Left ventricle myocardium inferior (tissue), 1 donor: Measurements from ENCODE around the gene RBM19. TPM values are rescaled to one million over a fixed set of nuclear protein-coding genes. Genes with fewer than 3 reads are reported as not detected.

ENCODE experiments used
- DNase-seq: peaks from one replicate; pipeline ENCODE4 v3.0.0-alpha.2; 2020
- H3K27ac ChIP-seq: fragments of 200-600 bp; replicated peaks from 2 replicates; pipeline ENCODE4 v1.8.0; 2021
- H3K27me3 ChIP-seq: fragments of 200-600 bp; 2 replicates; pipeline ENCODE4 v1.8.0; 2021; ENCODE audit warnings: low read depth
- H3K36me3 ChIP-seq: fragments of 200-600 bp; 2 replicates; pipeline ENCODE4 v1.8.0; 2021
- H3K4me1 ChIP-seq: fragments of 200-600 bp; 2 replicates; pipeline ENCODE4 v1.8.0; 2021
- H3K4me3 ChIP-seq: fragments of 200-600 bp; 2 replicates; pipeline ENCODE4 v1.8.0; 2021; ENCODE audit warnings: mild to moderate bottlenecking, moderate library complexity
- H3K9me3 ChIP-seq: fragments of 200-600 bp; replicated peaks from 2 replicates; pipeline ENCODE4 v1.8.0; 2021
- intact Hi-C: fragments of 100-400 bp; cut with micrococcal nuclease; formaldehyde crosslinking; loops from one replicate; pipeline ENCODE4 v1.11.0; 2022
- total RNA-seq: library from RNA; stranded (reverse); fragmentation: NEBNext Ultra II Directional; extraction: Animal tissue kit (Norgen Biotek cat#: 25700); gene quantifications from one replicate; pipeline ENCODE4 v1.2.1, GENCODE V29; 2021
- TF ChIP-seq, protein P1 (sequence below): fragments of 200-600 bp; IDR thresholded peaks from 2 replicates; pipeline ENCODE4 v1.8.0; 2021; ENCODE audit warnings: antibody characterized with exemption, mild to moderate bottlenecking, borderline replicate concordance
- donor health status: DM: no; HTN: yes; CAD: no; lungs with severe emphysema.

The RBM19 gene
- total RNA-seq, 1 donor from 2014 or later = 18.9 TPM

- Histone ChIP-seq H3K4me1 (no peaks in the 10 kb centered on the region), H3K27me3 (peaks cover 98% of the 10 kb centered on the region), H3K36me3 (no peaks in the 10 kb centered on the region), H3K9me3 (no peaks in the 10 kb centered on the region), H3K4me3 (no peak overlapping the region), H3K27ac (no peak overlapping the region)
- DNase-seq = no peak
- intact Hi-C loops = no loop called here
- TF ChIP-seq, protein P1, sequence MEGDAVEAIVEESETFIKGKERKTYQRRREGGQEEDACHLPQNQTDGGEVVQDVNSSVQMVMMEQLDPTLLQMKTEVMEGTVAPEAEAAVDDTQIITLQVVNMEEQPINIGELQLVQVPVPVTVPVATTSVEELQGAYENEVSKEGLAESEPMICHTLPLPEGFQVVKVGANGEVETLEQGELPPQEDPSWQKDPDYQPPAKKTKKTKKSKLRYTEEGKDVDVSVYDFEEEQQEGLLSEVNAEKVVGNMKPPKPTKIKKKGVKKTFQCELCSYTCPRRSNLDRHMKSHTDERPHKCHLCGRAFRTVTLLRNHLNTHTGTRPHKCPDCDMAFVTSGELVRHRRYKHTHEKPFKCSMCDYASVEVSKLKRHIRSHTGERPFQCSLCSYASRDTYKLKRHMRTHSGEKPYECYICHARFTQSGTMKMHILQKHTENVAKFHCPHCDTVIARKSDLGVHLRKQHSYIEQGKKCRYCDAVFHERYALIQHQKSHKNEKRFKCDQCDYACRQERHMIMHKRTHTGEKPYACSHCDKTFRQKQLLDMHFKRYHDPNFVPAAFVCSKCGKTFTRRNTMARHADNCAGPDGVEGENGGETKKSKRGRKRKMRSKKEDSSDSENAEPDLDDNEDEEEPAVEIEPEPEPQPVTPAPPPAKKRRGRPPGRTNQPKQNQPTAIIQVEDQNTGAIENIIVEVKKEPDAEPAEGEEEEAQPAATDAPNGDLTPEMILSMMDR = no peak
Measured at GRCh38 chr12:113779774-113780173, 186.4 kb downstream of the RBM19 start.

GRCh38 chr12:113778432-113779132 lies 187.5 kb downstream of the RBM19 start:
- H3K27me3 ChIP-seq = peaks cover 98% of the 10 kb centered on the region
- no peak overlapping the region for H3K27ac ChIP-seq
- H3K36me3 ChIP-seq = no peaks in the 10 kb centered on the region
- H3K9me3 ChIP-seq = no peaks in the 10 kb centered on the region
- intact Hi-C loops = no loop called here
- TF ChIP-seq, protein P1 = no peak
- H3K4me1 ChIP-seq = no peaks in the 10 kb centered on the region
- no peak overlapping the region for H3K4me3 ChIP-seq
- no peak for DNase-seq

DNA sequence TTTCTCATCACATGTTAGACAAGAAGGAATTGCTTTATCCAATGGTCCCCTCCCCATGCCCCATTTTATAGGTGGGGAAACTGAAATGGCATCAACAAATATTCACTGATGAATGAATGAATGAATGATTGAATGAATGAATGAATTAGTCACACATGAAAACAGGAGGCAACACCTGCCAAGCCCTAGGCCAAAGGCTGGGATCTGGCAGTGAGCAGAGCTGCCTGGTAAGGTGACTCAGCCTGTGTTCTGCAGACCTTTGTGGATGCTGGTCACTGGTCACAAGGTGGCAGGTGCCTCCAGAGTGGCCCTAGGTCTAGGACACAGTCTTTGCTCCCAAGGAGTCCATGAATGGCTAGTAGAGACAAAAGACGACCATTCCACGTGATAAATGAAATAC lies 188.4 kb downstream of the RBM19 start:
- H3K27ac ChIP-seq = no peak overlapping the region
- TF ChIP-seq, protein P1 = no peak
- no peaks in the 10 kb centered on the region for H3K9me3 ChIP-seq
- H3K27me3 ChIP-seq = peaks cover 91% of the 10 kb centered on the region
- H3K4me3 ChIP-seq = no peak overlapping the region
- DNase-seq = no peak
- no peaks in the 10 kb centered on the region for H3K36me3 ChIP-seq
- H3K4me1 ChIP-seq = no peaks in the 10 kb centered on the region
- intact Hi-C loops = no loop called here

DNA sequence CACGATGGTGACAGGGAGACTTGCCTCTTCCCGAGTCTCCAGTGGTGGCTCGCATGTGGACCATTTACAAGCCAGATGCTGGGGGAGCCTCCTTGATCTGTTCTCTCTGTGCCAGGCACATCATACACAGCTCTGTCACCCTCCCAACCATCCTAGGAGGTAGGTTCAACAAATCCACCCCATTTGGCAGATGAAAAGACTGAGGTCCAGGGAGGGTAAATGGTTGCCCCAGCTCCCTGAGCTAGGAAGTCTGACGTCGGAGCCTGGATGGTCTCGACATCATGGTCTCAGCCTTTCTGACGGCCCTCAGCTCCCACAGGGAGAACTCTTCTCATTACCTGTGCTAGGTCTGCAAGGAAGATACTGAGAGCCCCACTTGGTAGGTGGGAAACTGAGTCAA lies 189.6 kb downstream of the RBM19 start:
- no peaks in the 10 kb centered on the region for H3K36me3 ChIP-seq
- intact Hi-C loops = no loop called here
- no peaks in the 10 kb centered on the region for H3K9me3 ChIP-seq
- no peak for DNase-seq
- no peaks in the 10 kb centered on the region for H3K4me1 ChIP-seq
- no peak overlapping the region for H3K27ac ChIP-seq
- no peak overlapping the region for H3K4me3 ChIP-seq
- peaks cover 79% of the 10 kb centered on the region for H3K27me3 ChIP-seq
- TF ChIP-seq, protein P1 = no peak

DNA sequence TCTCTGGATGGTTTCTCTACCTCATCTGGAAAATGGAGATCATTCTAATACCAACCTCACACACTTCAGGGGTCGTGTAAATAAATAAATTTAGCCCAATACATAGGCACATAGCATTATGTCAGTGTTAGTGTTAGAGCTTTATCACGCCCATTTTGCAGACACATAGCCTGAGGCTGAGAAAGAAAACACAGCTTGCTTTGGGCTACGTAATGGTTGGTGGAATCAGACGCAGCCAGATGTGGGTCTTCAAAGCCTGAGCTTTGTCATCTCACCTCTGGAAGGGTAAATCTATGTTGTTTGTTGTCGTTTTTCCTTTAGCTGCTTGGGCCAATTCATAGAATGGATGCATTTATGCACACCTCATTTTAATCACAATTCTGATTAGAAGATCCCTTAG lies 191.6 kb downstream of the RBM19 start:
- no peaks in the 10 kb centered on the region for H3K36me3 ChIP-seq
- DNase-seq = no peak
- intact Hi-C loops = no loop called here
- TF ChIP-seq, protein P1 = no peak
- no peaks in the 10 kb centered on the region for H3K4me1 ChIP-seq
- no peak overlapping the region for H3K27ac ChIP-seq
- H3K4me3 ChIP-seq = no peak overlapping the region
- peaks cover 70% of the 10 kb centered on the region for H3K27me3 ChIP-seq
- H3K9me3 ChIP-seq = no peaks in the 10 kb centered on the region
